Right atrium auricular region (tissue), 2 donors: Measurements from ENCODE around the gene HCST. TPM values are rescaled to one million over a fixed set of nuclear protein-coding genes. Genes with fewer than 3 reads are reported as not detected.
A peak's percentile ranks its signal among the peaks of the same experiment; 100 is the strongest.

Source experiments
- DNase-seq: peaks from one replicate; pipeline ENCODE4 v3.0.0-alpha.2; 2019; ENCODE audit warnings: low spot score
- H3K27ac ChIP-seq, 2 donors: fragments of 200-600 bp; sonication (generic); 1 replicate in 1 of 2; 2 replicates in 1 of 2; pipeline ENCODE4 v1.5.1; 2016 to 2019
- H3K27me3 ChIP-seq, 2 donors: fragments of 200-600 bp; sonication (generic); one replicate each; pipeline versions ENCODE4 v1.5.1 to v1.6.0; 2017 to 2019
- H3K36me3 ChIP-seq: fragments of 200-600 bp; sonication (generic); one replicate; pipeline ENCODE4 v1.5.1; 2016
- H3K4me1 ChIP-seq, 2 donors: fragments of 200-600 bp; sonication (generic); one replicate each; pipeline versions ENCODE4 v1.5.1 to v1.6.0; 2017 to 2019
- H3K4me3 ChIP-seq, 2 donors: fragments of 200-600 bp; sonication (generic); 1 replicate in 1 of 2; 2 replicates in 1 of 2; pipeline ENCODE4 v1.5.1; 2017 to 2019; ENCODE audit warnings: mild to moderate bottlenecking in 1 of 2, moderate library complexity in 1 of 2
- H3K9me3 ChIP-seq, 2 donors: fragments of 200-600 bp; sonication (generic); one replicate each; pipeline ENCODE4 v1.5.1; 2019
- total RNA-seq, 2 donors: library from RNA; depleted of rRNA; stranded (reverse); fragments of >200 nt; gene quantifications; one replicate each; pipeline ENCODE4 v1.1.0, GENCODE V29; 2016
- TF ChIP-seq, protein P1 (sequence below), 2 donors: fragments of 200-600 bp; sonication (generic); IDR thresholded peaks; one replicate each; pipeline ENCODE4 v1.5.1; 2019; ENCODE audit warnings: antibody characterized with exemption in 2 of 2

The HCST gene
- total RNA-seq, 2 donors from 2014 or later, result 3.3 TPM; not detected in 1

DNA sequence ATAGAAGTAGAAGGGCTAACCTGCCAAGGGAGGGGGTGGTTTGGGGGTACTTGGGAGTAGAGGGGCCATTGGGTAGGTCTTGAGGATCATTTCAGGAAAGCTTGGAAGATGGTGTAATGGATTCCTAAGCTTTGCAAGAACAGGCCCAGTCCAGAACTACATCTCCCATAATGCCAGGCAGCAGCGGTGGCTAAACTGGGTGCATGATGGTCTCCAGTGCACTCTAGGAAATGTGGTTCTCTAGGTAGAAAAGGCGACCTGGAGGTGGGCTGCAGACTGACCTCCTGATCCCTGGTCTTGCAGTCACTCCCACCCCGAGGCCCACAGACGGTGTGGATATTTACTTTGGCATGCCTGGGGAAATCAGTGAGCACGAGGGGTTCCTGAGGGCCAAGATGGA lies 30.1 kb upstream of the HCST start:
- Histone ChIP-seq H3K27ac (no peak overlapping the region), H3K9me3 (no peaks in the 10 kb centered on the region), H3K36me3 (no peaks in the 10 kb centered on the region), H3K27me3 (no peaks in the 10 kb centered on the region), H3K4me3 (no peak overlapping the region), H3K4me1 (peaks cover 0 to 26% of the 10 kb centered on the region in 2 donors)
- TF ChIP-seq, protein P1, sequence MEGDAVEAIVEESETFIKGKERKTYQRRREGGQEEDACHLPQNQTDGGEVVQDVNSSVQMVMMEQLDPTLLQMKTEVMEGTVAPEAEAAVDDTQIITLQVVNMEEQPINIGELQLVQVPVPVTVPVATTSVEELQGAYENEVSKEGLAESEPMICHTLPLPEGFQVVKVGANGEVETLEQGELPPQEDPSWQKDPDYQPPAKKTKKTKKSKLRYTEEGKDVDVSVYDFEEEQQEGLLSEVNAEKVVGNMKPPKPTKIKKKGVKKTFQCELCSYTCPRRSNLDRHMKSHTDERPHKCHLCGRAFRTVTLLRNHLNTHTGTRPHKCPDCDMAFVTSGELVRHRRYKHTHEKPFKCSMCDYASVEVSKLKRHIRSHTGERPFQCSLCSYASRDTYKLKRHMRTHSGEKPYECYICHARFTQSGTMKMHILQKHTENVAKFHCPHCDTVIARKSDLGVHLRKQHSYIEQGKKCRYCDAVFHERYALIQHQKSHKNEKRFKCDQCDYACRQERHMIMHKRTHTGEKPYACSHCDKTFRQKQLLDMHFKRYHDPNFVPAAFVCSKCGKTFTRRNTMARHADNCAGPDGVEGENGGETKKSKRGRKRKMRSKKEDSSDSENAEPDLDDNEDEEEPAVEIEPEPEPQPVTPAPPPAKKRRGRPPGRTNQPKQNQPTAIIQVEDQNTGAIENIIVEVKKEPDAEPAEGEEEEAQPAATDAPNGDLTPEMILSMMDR (IDR thresholded peaks at IDR 0.05), result no peak
- no peak for DNase-seq

GRCh38 chr19:35874392-35874930 lies 27.9 kb upstream of the HCST start:
- H3K27me3 ChIP-seq, result no peaks in the 10 kb centered on the region
- TF ChIP-seq, protein P1 (IDR thresholded peaks at IDR 0.05), result no peak
- H3K4me3 ChIP-seq, result no peak overlapping the region
- no peaks in the 10 kb centered on the region for H3K36me3 ChIP-seq
- H3K9me3 ChIP-seq, result no peaks in the 10 kb centered on the region
- H3K27ac ChIP-seq, result no peak overlapping the region
- peaks cover 0 to 14% of the 10 kb centered on the region in 2 donors for H3K4me1 ChIP-seq
- no peak for DNase-seq

DNA sequence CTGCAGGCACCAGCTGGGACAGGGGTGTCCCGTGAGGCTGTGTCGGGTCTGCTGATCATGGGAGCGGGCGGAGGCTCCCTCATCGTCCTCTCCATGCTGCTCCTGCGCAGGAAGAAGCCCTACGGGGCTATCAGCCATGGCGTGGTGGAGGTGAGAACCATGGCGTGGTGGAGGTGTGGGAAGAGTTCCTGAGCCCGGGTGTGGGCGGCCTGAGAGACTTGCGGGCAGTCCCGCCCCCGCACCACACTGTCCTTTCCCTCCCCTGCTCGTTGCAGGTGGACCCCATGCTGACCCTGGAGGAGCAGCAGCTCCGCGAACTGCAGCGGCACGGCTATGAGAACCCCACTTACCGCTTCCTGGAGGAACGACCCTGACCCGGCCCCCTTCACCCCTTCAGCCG lies 23.3 kb upstream of the HCST start:
- Histone ChIP-seq H3K4me3 (no peak overlapping the region), H3K4me1 (peaks cover 0 to 7% of the 10 kb centered on the region in 2 donors), H3K36me3 (no peaks in the 10 kb centered on the region), H3K27me3 (no peaks in the 10 kb centered on the region), H3K9me3 (no peaks in the 10 kb centered on the region), H3K27ac (no peak overlapping the region)
- DNase-seq, result no peak
- TF ChIP-seq, protein P1 (IDR thresholded peaks at IDR 0.05), result no peak

- H3K4me1 ChIP-seq, result peaks cover 0 to 7% of the 10 kb centered on the region in 2 donors
- no peaks in the 10 kb centered on the region for H3K27me3 ChIP-seq
- H3K27ac ChIP-seq, result no peak overlapping the region
- no peaks in the 10 kb centered on the region for H3K36me3 ChIP-seq
- H3K9me3 ChIP-seq, result no peaks in the 10 kb centered on the region
- no peak overlapping the region for H3K4me3 ChIP-seq
- peak; percentile 86 for DNase-seq
- TF ChIP-seq, protein P1 (IDR thresholded peaks at IDR 0.05), result no peak
Observed at GRCh38 chr19:35879770-35880317, 22.5 kb upstream of the HCST start.

- TF ChIP-seq, protein P1 (IDR thresholded peaks at IDR 0.05), result peak in 1 of 2 donors; percentile 61
- DNase-seq, result no peak
Observed at GRCh38 chr19:35882114-35882832, 20.1 kb upstream of the HCST start.

More at GRCh38 chr19:35882114-35882832, 20.1 kb upstream of the HCST start:
- H3K4me1 ChIP-seq, result peaks cover 0 to 7% of the 10 kb centered on the region in 2 donors
- no peaks in the 10 kb centered on the region for H3K36me3 ChIP-seq
- H3K4me3 ChIP-seq, result no peak overlapping the region
- H3K9me3 ChIP-seq, result no peaks in the 10 kb centered on the region
- no peak overlapping the region for H3K27ac ChIP-seq
- no peaks in the 10 kb centered on the region for H3K27me3 ChIP-seq
